C4-2B (cell line): ENCODE results near the gene FOXO6.

Experiments used
- H3K27ac ChIP-seq: fragments of 450-650 bp; 2 replicates; pipeline ENCODE4 v1.5.1; 2017
- CTCF ChIP-seq: fragments of 450-650 bp; conservative IDR thresholded peaks from 2 replicates; pipeline ENCODE4 v1.5.1; 2017; ENCODE audit warnings: mild to moderate bottlenecking
- ZFX ChIP-seq: fragments of 450-650 bp; IDR thresholded peaks from 2 replicates; pipeline ENCODE4 v1.6.1; 2017

FOXO6 gene

DNA sequence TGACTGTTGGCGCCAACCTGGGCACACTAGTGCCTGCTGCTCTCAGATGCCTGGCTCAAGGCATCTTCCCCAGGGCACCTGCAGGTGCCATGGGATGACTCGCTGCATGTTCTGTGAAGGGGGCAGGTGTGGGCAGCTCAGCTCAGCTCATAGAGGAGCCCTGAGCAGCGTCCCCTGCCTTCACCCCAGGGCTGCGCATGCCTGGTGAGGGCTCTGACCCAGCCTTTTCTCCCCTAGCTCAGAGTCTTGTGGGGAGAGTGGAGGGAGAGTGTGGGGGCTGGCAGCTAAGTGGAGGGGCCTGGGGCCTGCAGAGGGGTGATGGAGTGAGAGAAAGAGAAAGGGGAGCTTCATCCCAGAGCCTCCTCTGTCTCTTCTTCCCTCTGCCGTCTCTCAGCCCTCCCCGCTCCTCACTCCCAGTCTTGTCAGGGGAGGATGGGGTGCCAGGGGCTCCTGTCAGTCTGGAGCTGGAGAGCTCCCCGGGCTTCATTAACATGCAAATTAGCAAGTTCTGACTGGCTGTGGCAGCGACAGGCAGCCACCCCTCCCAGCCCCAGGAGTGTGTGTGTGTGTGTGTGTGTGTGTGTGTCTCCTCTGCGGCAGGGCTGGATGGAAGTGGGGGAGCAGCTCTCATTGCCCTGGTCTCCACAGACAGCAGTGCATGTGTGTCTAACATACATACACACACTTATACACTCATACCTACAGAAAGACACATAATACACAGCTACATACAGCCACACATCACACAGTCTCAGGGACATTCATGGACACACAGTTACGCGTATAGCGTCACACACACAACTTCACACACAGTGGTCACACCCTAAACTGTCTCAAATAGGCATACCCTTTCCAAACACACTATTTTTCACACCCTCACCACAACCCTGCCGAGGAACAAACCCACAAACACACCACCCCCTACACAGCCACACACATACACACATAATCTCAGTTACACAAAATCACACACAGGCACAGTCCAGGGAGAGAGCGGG, 34.0 kb downstream of the FOXO6 start:
- TF ChIP-seq CTCF: no peak
- TF ChIP-seq ZFX: no peak

GRCh38 chr1:41396084-41396483, 34.9 kb downstream of the FOXO6 start:
- TF ChIP-seq CTCF (no peak), ZFX (no peak)
- H3K27ac ChIP-seq: no peak overlapping the region

More for the DNA sequence above, 34.0 kb downstream of the FOXO6 start:
- no peak overlapping the region for H3K27ac ChIP-seq

DNA sequence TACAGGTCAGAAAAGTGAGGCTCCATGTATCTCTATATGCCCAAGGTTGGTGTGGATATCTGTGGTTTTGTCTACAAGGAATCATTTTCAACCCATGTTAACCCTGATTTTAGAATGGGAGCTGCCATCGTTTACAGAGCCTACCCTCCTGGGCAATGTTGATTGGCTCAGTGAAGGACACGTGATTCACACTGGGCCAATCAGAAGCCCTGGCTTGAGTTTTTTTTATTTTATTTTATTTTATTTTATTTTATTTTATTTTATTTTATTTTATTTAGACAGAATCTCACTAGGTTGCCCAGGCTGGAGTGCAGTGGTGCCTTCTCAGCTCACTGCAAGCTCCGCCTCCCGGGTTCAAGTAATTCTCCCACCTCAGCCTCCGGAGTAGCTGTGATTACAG, 35.8 kb downstream of the FOXO6 start:
- H3K27ac ChIP-seq: no peak overlapping the region
- TF ChIP-seq CTCF: no peak
- no peak for TF ChIP-seq ZFX

- no peak overlapping the region for H3K27ac ChIP-seq
- TF ChIP-seq ZFX (no peak), CTCF (no peak)
Measured at GRCh38 chr1:41397753-41398330, 36.6 kb downstream of the FOXO6 start.

DNA sequence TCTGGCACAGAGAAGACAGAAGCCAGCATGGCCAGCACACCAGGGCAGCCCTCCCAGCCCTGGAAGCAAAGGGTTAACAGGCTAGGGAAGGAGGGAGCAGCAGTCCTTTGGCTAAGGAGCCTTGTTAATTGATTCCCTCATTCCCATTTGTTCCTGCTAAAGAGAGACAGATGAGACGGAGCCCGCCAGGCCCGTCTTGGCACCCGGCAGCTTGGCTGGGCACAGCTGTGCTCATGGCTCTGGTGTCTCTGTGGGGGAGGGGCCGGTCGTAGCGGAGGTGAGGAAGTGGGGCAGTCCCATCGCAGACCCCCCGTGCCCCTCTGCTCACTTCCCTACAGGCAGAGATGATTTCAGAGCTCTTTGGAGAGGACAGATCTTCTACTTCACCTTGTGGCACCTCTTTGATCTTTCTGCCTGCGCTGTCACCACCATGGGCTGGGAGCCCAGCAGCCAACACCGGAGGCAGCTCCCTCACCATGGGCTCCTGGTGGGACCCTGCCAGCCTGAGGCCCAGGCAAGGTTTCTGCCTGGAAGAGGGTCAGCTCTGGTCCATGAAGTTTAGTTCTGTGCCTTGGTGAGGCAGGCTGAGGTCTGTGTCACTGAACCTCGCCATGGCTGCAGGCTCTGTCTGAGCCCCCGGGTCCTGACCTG, 38.0 kb downstream of the FOXO6 start:
- no peak overlapping the region for H3K27ac ChIP-seq
- no peak for TF ChIP-seq ZFX
- no peak for TF ChIP-seq CTCF

GRCh38 chr1:41400225-41400624, 39.0 kb downstream of the FOXO6 start:
- no peak overlapping the region for H3K27ac ChIP-seq
- TF ChIP-seq CTCF: no peak
- no peak for TF ChIP-seq ZFX

- TF ChIP-seq CTCF (no peak), ZFX (no peak)
- no peak overlapping the region for H3K27ac ChIP-seq
Measured at GRCh38 chr1:41401899-41402298, 40.7 kb downstream of the FOXO6 start.
